ENCODE results near the gene PARP14. TPM values are rescaled to one million over a fixed set of nuclear protein-coding genes. Genes with fewer than 3 reads are reported as not detected.

The PARP14 gene
- total RNA-seq, 1 experiment from 2014 or later = 23.8 TPM

GRCh38 chr3:122636697-122637096 lies 43.9 kb upstream of the PARP14 start:
- Mint-ChIP-seq H3K4me3 (ENCODE audit: unreplicated experiment) (no peak overlapping the region), H3K4me1 (ENCODE audit: low read depth, unreplicated experiment) (no peaks in the 10 kb centered on the region), H3K9me3 (ENCODE audit: unreplicated experiment) (no peaks in the 10 kb centered on the region), H3K27me3 (ENCODE audit: insufficient read depth, unreplicated experiment) (no peaks in the 10 kb centered on the region), H3K27ac (ENCODE audit: unreplicated experiment) (no peak overlapping the region), H3K36me3 (ENCODE audit: insufficient read depth, unreplicated experiment) (no peaks in the 10 kb centered on the region)
- H3K27me3 ChIP-seq (replicated peaks; ENCODE audit: control insufficient read depth, insufficient read depth, low read length) = no peaks in the 10 kb centered on the region
- POLR2A ChIA-PET = no interaction called here
- intact Hi-C loops (cut with micrococcal nuclease; ENCODE audit: unreplicated experiment) = no loop called here
- no TSS peak for BruUV-seq (replicated peaks)
- TF ChIP-seq CTCF (IDR thresholded peaks at IDR 0.05; ENCODE audit: insufficient read depth in 1 of 2, low read depth in 1 of 2, low read length in 1 of 2, severe bottlenecking in 1 of 2, unreplicated experiment in 1 of 2) = no peak
- no peaks in the 10 kb centered on the region for H3K36me3 ChIP-seq (ENCODE audit: control insufficient read depth, insufficient read depth, low read length)
- CTCF ChIA-PET = no interaction called here
- no peak for DNase-seq
- H3K4me1 ChIP-seq = no peaks in the 10 kb centered on the region
- H3K9me3 ChIP-seq = no peaks in the 10 kb centered on the region
- no peak overlapping the region for H3K4me3 ChIP-seq (ENCODE audit: low read depth, low read length)

- POLR2A ChIA-PET = no interaction called here
- H3K4me3 Mint-ChIP-seq (ENCODE audit: unreplicated experiment) = no peak overlapping the region
Measured at GRCh38 chr3:122640437-122640999, 40.1 kb upstream of the PARP14 start.

GRCh38 chr3:122642935-122643334 lies 37.7 kb upstream of the PARP14 start:
- H3K9me3 Mint-ChIP-seq (ENCODE audit: unreplicated experiment) = no peaks in the 10 kb centered on the region
- no peak overlapping the region for H3K27ac Mint-ChIP-seq (ENCODE audit: unreplicated experiment)
- BruUV-seq (replicated peaks) = no TSS peak
- H3K9me3 ChIP-seq = no peaks in the 10 kb centered on the region
- no peaks in the 10 kb centered on the region for H3K27me3 Mint-ChIP-seq (ENCODE audit: insufficient read depth, unreplicated experiment)
- no peak overlapping the region for H3K4me3 Mint-ChIP-seq (ENCODE audit: unreplicated experiment)
- peaks cover 5% of the 10 kb centered on the region for H3K4me1 Mint-ChIP-seq (ENCODE audit: low read depth, unreplicated experiment)
- no peak for DNase-seq
- no peaks in the 10 kb centered on the region for H3K36me3 ChIP-seq (ENCODE audit: control insufficient read depth, insufficient read depth, low read length)
- intact Hi-C loops (cut with micrococcal nuclease; ENCODE audit: unreplicated experiment) = no loop called here
- POLR2A ChIA-PET = no interaction called here
- CTCF ChIA-PET = no interaction called here
- no peaks in the 10 kb centered on the region for H3K36me3 Mint-ChIP-seq (ENCODE audit: insufficient read depth, unreplicated experiment)
- TF ChIP-seq CTCF (IDR thresholded peaks at IDR 0.05; ENCODE audit: insufficient read depth in 1 of 2, low read depth in 1 of 2, low read length in 1 of 2, severe bottlenecking in 1 of 2, unreplicated experiment in 1 of 2) = no peak
- no peak overlapping the region for H3K4me3 ChIP-seq (ENCODE audit: low read depth, low read length)
- no peaks in the 10 kb centered on the region for H3K27me3 ChIP-seq (replicated peaks; ENCODE audit: control insufficient read depth, insufficient read depth, low read length)
- H3K4me1 ChIP-seq = no peaks in the 10 kb centered on the region

More at GRCh38 chr3:122640437-122640999, 40.1 kb upstream of the PARP14 start:
- Histone ChIP-seq H3K4me1 (no peaks in the 10 kb centered on the region), H3K4me3 (ENCODE audit: low read depth, low read length) (no peak overlapping the region), H3K27me3 (replicated peaks; ENCODE audit: control insufficient read depth, insufficient read depth, low read length) (no peaks in the 10 kb centered on the region), H3K9me3 (no peaks in the 10 kb centered on the region), H3K36me3 (ENCODE audit: control insufficient read depth, insufficient read depth, low read length) (no peaks in the 10 kb centered on the region)
- CTCF ChIA-PET = no interaction called here
- H3K36me3 Mint-ChIP-seq (ENCODE audit: insufficient read depth, unreplicated experiment) = no peaks in the 10 kb centered on the region
- H3K4me1 Mint-ChIP-seq (ENCODE audit: low read depth, unreplicated experiment) = no peaks in the 10 kb centered on the region
- BruUV-seq (replicated peaks) = no TSS peak
- no peaks in the 10 kb centered on the region for H3K27me3 Mint-ChIP-seq (ENCODE audit: insufficient read depth, unreplicated experiment)
- no peaks in the 10 kb centered on the region for H3K9me3 Mint-ChIP-seq (ENCODE audit: unreplicated experiment)
- TF ChIP-seq CTCF (IDR thresholded peaks at IDR 0.05; ENCODE audit: insufficient read depth in 1 of 2, low read depth in 1 of 2, low read length in 1 of 2, severe bottlenecking in 1 of 2, unreplicated experiment in 1 of 2) = no peak
- intact Hi-C loops (cut with micrococcal nuclease; ENCODE audit: unreplicated experiment) = no loop called here
- H3K27ac Mint-ChIP-seq (ENCODE audit: unreplicated experiment) = no peak overlapping the region
- no peak for DNase-seq

Measured in Caco-2 (cell line).